ENCODE data around the gene RUVBL1.

DNA sequence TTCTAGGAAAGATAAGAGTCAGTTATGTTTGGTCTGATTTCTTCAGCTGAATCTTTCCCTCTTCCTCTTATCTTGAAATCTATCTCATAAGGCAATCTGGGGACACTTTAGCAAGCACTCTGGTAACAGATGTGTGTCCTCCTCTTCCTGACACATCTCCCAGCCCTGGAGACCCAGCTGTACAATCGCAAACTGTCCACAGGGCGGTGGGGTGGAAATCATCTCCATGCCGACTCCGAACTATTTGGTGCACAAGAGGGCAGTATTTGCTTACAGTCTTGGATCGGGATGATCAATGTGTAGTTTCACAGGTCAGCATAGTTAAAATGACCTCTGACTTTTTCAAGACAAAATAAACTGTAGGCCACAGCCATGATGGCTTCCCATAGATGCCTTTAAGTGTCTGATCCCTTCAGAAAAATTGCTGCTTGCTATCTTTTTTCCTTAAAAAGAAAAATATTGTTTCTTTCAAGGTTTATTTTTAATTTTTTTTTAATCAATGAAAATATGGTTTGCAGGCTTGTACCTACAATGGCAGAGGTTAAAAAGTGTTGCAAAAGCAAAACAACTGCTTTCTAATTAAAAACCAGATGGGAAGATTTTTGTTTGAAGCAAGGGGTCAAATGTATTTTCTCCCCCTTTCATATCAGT, 47.4 kb upstream of the RUVBL1 start:
- TF ChIP-seq EZH2phosphoT487 (IDR thresholded peaks at IDR 0.05; ENCODE audit: low read depth, severe bottlenecking, unreplicated experiment) (no peak), CTCF (IDR thresholded peaks at IDR 0.05; ENCODE audit: poor library complexity) (peak; percentile 91)

Measured in hepatocyte (in vitro differentiated cells).